GM23338 (cell line): ENCODE measurements around the gene LAMC2. TPM values are rescaled to one million over a fixed set of nuclear protein-coding genes. Genes with fewer than 3 reads are reported as not detected.

Experiments
- ATAC-seq: fragments of 200-7000 bp; cut with Tn5 transposase; 3 replicates; pipeline ENCODE4 v1.9.1; 2020
- DNase-seq: peaks from one replicate; pipeline ENCODE4 v3.0.0-alpha.2; 2015; ENCODE audit warnings: low spot score
- H2AFZ ChIP-seq: fragments of 200-600 bp; sonication (generic); 2 replicates; pipeline ENCODE4 v1.8.0; 2016; ENCODE audit warnings: antibody characterized with exemption, mild to moderate bottlenecking, moderate library complexity
- H3F3A ChIP-seq: fragments of 200-600 bp; sonication (generic); replicated peaks from 2 replicates; pipeline ENCODE4 v1.8.0; 2017; ENCODE audit warnings: antibody characterized with exemption, mixed run types, low read depth
- H3K27ac ChIP-seq: fragments of 200-600 bp; sonication (generic); 2 replicates; pipeline ENCODE4 v1.6.1; 2016; ENCODE audit warnings: low read depth
- H3K27me3 ChIP-seq: fragments of 200-600 bp; sonication (generic); 2 replicates; pipeline ENCODE4 v1.8.0; 2016; ENCODE audit warnings: mild to moderate bottlenecking, mixed run types, moderate library complexity; ENCODE audit not compliant: insufficient read depth
- H3K36me3 ChIP-seq: fragments of 200-600 bp; sonication (generic); 2 replicates; pipeline ENCODE4 v1.8.0; 2016; ENCODE audit warnings: mild to moderate bottlenecking; ENCODE audit not compliant: insufficient read depth
- H3K4me1 ChIP-seq: fragments of 200-600 bp; sonication (generic); 2 replicates; pipeline ENCODE4 v1.8.0; 2016; ENCODE audit warnings: mild to moderate bottlenecking, moderate library complexity; ENCODE audit not compliant: insufficient read depth
- H3K4me2 ChIP-seq: fragments of 200-600 bp; sonication (generic); 2 replicates; pipeline ENCODE4 v1.7.1; 2017; ENCODE audit warnings: mixed run types
- H3K4me3 ChIP-seq: fragments of 200-600 bp; sonication (generic); 2 replicates; pipeline ENCODE4 v1.6.1; 2016; ENCODE audit warnings: mixed run types
- H3K79me2 ChIP-seq: fragments of 200-600 bp; sonication (generic); replicated peaks from 2 replicates; pipeline ENCODE4 v1.8.0; 2017; ENCODE audit warnings: mild to moderate bottlenecking; ENCODE audit not compliant: insufficient read depth
- H3K9me2 ChIP-seq: fragments of 200-600 bp; sonication (generic); 2 replicates; pipeline ENCODE4 v1.8.0; 2017; ENCODE audit not compliant: insufficient read depth
- H4K20me1 ChIP-seq: fragments of 200-600 bp; sonication (generic); replicated peaks from 2 replicates; pipeline ENCODE4 v1.8.0; 2017; ENCODE audit warnings: mild to moderate bottlenecking; ENCODE audit not compliant: insufficient read depth
- H3K27ac Mint-ChIP-seq: 2 replicates; pipeline ENCODE4 v1.8.0; 2020; ENCODE audit warnings: inconsistent platforms, mild to moderate bottlenecking, moderate library complexity, mixed read lengths
- H3K27me3 Mint-ChIP-seq: 3 replicates; pipeline ENCODE4 v1.8.0; 2022; ENCODE audit warnings: low read depth, mild to moderate bottlenecking, moderate library complexity, mixed read lengths, inconsistent platforms; ENCODE audit not compliant: insufficient read depth, poor library complexity
- H3K36me3 Mint-ChIP-seq: 3 replicates; pipeline ENCODE4 v1.8.0; 2021; ENCODE audit warnings: low read depth, mild to moderate bottlenecking, inconsistent platforms, moderate library complexity, mixed read lengths
- H3K4me1 Mint-ChIP-seq: 3 replicates; pipeline ENCODE4 v1.8.0; 2020; ENCODE audit warnings: mild to moderate bottlenecking, inconsistent platforms, mixed read lengths
- H3K4me3 Mint-ChIP-seq: 3 replicates; pipeline ENCODE4 v1.8.0; 2021; ENCODE audit warnings: moderate library complexity, mild to moderate bottlenecking, inconsistent platforms, mixed read lengths
- H3K9me3 Mint-ChIP-seq: 3 replicates; pipeline ENCODE4 v1.8.0; 2020; ENCODE audit warnings: moderate library complexity, mild to moderate bottlenecking, inconsistent platforms, mixed read lengths
- CREB1 ChIP-seq: fragments of 250-450 bp; sonication (Bioruptor Pico); IDR thresholded peaks from 2 replicates; pipeline ENCODE4 v1.5.0; 2020; ENCODE audit warnings: low read depth, mild to moderate bottlenecking, moderate library complexity
- EZH2 ChIP-seq: fragments of 200-600 bp; sonication (generic); IDR thresholded peaks from one replicate; pipeline ENCODE4 v1.8.0; 2017; ENCODE audit warnings: antibody characterized with exemption, mild to moderate bottlenecking, low read depth; ENCODE audit not compliant: unreplicated experiment
- EZH2phosphoT487 ChIP-seq: fragments of 200-600 bp; sonication (generic); IDR thresholded peaks from one replicate; pipeline ENCODE4 v1.8.1; 2018; ENCODE audit warnings: antibody characterized with exemption; ENCODE audit not compliant: unreplicated experiment
- JUNB ChIP-seq: IDR thresholded peaks from one replicate; pipeline ENCODE4 v1.6.1; 2016; ENCODE audit warnings: antibody characterized with exemption; ENCODE audit not compliant: unreplicated experiment
- NANOG ChIP-seq: IDR thresholded peaks from 2 replicates; pipeline ENCODE4 v1.6.1; 2016; ENCODE audit warnings: antibody characterized with exemption, borderline replicate concordance
- POLR2AphosphoS5 ChIP-seq: IDR thresholded peaks from 2 replicates; pipeline ENCODE4 v1.6.1; 2016; ENCODE audit warnings: antibody characterized with exemption, low read depth
- STAT1 ChIP-seq: IDR thresholded peaks from one replicate; pipeline ENCODE4 v1.6.1; 2016; ENCODE audit warnings: antibody characterized with exemption; ENCODE audit not compliant: unreplicated experiment
- ZNF114 ChIP-seq: fragments of 250-450 bp; sonication (Bioruptor Pico); IDR thresholded peaks from 2 replicates; pipeline ENCODE4 v1.5.0; 2020; ENCODE audit warnings: mild to moderate bottlenecking, moderate library complexity
- ZNF331 ChIP-seq: fragments of 250-450 bp; sonication (Bioruptor Pico); IDR thresholded peaks from 2 replicates; pipeline ENCODE4 v1.5.0; 2020; ENCODE audit warnings: low read depth, mild to moderate bottlenecking, moderate library complexity
- polyA plus RNA-seq: library from polyadenylated mRNA; unstranded; fragments of >200 nt; fragmentation: Nextera tagmentation; extraction: Ambion mirVana; gene quantifications from 2 replicates; pipeline ENCODE4 v1.2.1, GENCODE V29; 2016
- total RNA-seq: library from RNA; depleted of rRNA; stranded (reverse); fragments of >200 nt; shearing (Covaris generic); gene quantifications from 2 replicates; pipeline ENCODE4 v1.2.3, GENCODE V29; 2014
- TF ChIP-seq, protein P1 (sequence below): fragments of 250-450 bp; sonication (Bioruptor Pico); IDR thresholded peaks from 2 replicates; pipeline ENCODE4 v1.5.0; 2020; ENCODE audit warnings: mild to moderate bottlenecking, moderate library complexity
- TF ChIP-seq, protein P2 (sequence below), 2 experiments: fragments of 200-600 bp in 1 of 2; sonication (generic) in 1 of 2; conservative IDR thresholded peaks; 2 replicates each; pipeline versions ENCODE4 v1.5.1 to v1.6.1; 2016 to 2017; ENCODE audit warnings: antibody characterized with exemption in 2 of 2, low read depth in 2 of 2, mild to moderate bottlenecking in 2 of 2, moderate library complexity in 1 of 2
- TF ChIP-seq, protein P3 (sequence below): IDR thresholded peaks from 2 replicates; pipeline ENCODE4 v1.6.1; 2016; ENCODE audit warnings: antibody characterized with exemption
- TF ChIP-seq, protein P4 (sequence below): IDR thresholded peaks from one replicate; pipeline ENCODE4 v1.6.1; 2018; ENCODE audit warnings: antibody characterized with exemption; ENCODE audit not compliant: unreplicated experiment

LAMC2 gene
- total and polyA plus RNA-seq, 2 experiments from 2014 or later: 4.3 to 19.5 TPM

DNA sequence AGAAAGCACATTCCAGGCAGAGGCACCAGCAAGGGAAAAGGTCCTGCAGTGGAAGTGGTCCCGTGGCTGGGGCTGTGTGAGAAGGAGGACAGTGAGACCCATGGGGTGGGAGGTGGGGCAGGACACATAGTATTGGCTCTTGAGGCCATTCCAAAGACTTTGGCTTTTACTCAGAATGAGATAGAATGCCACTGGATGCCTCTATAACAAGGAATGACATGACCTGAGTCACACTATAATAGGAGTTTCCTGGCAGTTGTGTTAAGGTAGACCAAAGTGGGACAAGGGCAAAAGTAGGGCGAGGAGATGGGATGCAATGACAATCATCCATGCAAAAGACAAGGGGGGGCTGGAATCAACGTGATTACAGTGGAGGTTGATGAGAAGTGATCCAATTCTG is 24.7 kb upstream of the LAMC2 start (continued):
- TF ChIP-seq, protein P1, sequence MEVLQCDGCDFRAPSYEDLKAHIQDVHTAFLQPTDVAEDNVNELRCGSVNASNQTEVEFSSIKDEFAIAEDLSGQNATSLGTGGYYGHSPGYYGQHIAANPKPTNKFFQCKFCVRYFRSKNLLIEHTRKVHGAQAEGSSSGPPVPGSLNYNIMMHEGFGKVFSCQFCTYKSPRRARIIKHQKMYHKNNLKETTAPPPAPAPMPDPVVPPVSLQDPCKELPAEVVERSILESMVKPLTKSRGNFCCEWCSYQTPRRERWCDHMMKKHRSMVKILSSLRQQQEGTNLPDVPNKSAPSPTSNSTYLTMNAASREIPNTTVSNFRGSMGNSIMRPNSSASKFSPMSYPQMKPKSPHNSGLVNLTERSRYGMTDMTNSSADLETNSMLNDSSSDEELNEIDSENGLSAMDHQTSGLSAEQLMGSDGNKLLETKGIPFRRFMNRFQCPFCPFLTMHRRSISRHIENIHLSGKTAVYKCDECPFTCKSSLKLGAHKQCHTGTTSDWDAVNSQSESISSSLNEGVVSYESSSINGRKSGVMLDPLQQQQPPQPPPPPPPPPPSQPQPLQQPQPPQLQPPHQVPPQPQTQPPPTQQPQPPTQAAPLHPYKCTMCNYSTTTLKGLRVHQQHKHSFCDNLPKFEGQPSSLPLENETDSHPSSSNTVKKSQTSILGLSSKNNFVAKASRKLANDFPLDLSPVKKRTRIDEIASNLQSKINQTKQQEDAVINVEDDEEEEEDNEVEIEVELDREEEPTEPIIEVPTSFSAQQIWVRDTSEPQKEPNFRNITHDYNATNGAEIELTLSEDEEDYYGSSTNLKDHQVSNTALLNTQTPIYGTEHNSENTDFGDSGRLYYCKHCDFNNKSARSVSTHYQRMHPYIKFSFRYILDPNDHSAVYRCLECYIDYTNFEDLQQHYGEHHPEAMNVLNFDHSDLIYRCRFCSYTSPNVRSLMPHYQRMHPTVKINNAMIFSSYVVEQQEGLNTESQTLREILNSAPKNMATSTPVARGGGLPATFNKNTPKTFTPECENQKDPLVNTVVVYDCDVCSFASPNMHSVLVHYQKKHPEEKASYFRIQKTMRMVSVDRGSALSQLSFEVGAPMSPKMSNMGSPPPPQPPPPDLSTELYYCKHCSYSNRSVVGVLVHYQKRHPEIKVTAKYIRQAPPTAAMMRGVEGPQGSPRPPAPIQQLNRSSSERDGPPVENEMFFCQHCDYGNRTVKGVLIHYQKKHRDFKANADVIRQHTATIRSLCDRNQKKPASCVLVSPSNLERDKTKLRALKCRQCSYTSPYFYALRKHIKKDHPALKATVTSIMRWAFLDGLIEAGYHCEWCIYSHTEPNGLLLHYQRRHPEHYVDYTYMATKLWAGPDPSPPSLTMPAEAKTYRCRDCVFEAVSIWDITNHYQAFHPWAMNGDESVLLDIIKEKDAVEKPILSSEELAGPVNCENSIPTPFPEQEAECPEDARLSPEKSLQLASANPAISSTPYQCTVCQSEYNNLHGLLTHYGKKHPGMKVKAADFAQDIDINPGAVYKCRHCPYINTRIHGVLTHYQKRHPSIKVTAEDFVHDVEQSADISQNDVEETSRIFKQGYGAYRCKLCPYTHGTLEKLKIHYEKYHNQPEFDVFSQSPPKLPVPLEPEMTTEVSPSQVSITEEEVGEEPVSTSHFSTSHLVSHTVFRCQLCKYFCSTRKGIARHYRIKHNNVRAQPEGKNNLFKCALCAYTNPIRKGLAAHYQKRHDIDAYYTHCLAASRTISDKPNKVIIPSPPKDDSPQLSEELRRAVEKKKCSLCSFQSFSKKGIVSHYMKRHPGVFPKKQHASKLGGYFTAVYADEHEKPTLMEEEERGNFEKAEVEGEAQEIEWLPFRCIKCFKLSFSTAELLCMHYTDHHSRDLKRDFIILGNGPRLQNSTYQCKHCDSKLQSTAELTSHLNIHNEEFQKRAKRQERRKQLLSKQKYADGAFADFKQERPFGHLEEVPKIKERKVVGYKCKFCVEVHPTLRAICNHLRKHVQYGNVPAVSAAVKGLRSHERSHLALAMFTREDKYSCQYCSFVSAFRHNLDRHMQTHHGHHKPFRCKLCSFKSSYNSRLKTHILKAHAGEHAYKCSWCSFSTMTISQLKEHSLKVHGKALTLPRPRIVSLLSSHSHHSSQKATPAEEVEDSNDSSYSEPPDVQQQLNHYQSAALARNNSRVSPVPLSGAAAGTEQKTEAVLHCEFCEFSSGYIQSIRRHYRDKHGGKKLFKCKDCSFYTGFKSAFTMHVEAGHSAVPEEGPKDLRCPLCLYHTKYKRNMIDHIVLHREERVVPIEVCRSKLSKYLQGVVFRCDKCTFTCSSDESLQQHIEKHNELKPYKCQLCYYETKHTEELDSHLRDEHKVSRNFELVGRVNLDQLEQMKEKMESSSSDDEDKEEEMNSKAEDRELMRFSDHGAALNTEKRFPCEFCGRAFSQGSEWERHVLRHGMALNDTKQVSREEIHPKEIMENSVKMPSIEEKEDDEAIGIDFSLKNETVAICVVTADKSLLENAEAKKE: no peak
- TF ChIP-seq, protein P2, sequence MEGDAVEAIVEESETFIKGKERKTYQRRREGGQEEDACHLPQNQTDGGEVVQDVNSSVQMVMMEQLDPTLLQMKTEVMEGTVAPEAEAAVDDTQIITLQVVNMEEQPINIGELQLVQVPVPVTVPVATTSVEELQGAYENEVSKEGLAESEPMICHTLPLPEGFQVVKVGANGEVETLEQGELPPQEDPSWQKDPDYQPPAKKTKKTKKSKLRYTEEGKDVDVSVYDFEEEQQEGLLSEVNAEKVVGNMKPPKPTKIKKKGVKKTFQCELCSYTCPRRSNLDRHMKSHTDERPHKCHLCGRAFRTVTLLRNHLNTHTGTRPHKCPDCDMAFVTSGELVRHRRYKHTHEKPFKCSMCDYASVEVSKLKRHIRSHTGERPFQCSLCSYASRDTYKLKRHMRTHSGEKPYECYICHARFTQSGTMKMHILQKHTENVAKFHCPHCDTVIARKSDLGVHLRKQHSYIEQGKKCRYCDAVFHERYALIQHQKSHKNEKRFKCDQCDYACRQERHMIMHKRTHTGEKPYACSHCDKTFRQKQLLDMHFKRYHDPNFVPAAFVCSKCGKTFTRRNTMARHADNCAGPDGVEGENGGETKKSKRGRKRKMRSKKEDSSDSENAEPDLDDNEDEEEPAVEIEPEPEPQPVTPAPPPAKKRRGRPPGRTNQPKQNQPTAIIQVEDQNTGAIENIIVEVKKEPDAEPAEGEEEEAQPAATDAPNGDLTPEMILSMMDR (conservative IDR thresholded peaks at IDR 0.05; ENCODE audit: low read depth in 2 of 2): no peak
- no peak for TF ChIP-seq EZH2phosphoT487
- no peak for TF ChIP-seq POLR2AphosphoS5
- TF ChIP-seq ZNF331 (CRISPR knock-in tag): no peak
- no peak for TF ChIP-seq STAT1
- TF ChIP-seq ZNF114 (CRISPR knock-in tag): no peak

DNA sequence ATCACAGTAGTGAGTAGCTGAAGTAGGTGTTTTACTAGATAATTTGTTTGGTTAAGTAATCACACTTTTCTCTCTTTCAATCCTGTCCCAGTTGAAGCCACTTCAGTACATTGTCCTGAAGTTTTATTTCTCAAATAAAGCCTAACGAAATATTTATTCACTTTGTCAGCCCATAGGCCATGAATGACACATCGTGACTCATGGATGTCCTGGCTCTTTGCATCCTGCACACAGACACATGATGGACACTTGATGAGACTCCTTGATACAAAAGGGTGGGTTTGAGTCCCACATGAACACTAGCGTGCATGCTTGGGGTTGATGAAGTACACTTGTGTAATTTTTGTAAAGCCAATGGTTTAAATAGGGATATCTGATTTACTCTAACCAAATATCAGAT is 22.7 kb upstream of the LAMC2 start:
- Histone ChIP-seq H3K27me3 (no peaks in the 10 kb centered on the region), H2AFZ (no peak overlapping the region), H3F3A (no peaks in the 10 kb centered on the region), H3K4me1 (peaks cover 4% of the 10 kb centered on the region; the same call in 1 of the 2 replicates), H3K27ac (no peak overlapping the region), H3K4me3 (no peak overlapping the region), H3K36me3 (no peaks in the 10 kb centered on the region), H3K9me2 (peaks cover 10% of the 10 kb centered on the region; the same call in 1 of the 2 replicates), H3K4me2 (no peak overlapping the region), H4K20me1 (no peaks in the 10 kb centered on the region), H3K79me2 (no peaks in the 10 kb centered on the region)
- no peak overlapping the region for H3K4me3 Mint-ChIP-seq
- peaks cover 14% of the 10 kb centered on the region for H3K4me1 Mint-ChIP-seq
- DNase-seq (no peak), ATAC-seq (no peak)
- no peaks in the 10 kb centered on the region for H3K36me3 Mint-ChIP-seq
- no peaks in the 10 kb centered on the region for H3K9me3 Mint-ChIP-seq
- no peak overlapping the region for H3K27ac Mint-ChIP-seq
- peaks cover 2% of the 10 kb centered on the region for H3K27me3 Mint-ChIP-seq
- TF ChIP-seq ZNF114 (CRISPR knock-in tag) (no peak), NANOG (no peak), POLR2AphosphoS5 (no peak), STAT1 (no peak), CREB1 (CRISPR knock-in tag) (no peak), ZNF331 (CRISPR knock-in tag) (no peak), EZH2 (no peak), JUNB (no peak), EZH2phosphoT487 (no peak)
- TF ChIP-seq, protein P3, sequence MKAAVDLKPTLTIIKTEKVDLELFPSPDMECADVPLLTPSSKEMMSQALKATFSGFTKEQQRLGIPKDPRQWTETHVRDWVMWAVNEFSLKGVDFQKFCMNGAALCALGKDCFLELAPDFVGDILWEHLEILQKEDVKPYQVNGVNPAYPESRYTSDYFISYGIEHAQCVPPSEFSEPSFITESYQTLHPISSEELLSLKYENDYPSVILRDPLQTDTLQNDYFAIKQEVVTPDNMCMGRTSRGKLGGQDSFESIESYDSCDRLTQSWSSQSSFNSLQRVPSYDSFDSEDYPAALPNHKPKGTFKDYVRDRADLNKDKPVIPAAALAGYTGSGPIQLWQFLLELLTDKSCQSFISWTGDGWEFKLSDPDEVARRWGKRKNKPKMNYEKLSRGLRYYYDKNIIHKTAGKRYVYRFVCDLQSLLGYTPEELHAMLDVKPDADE: no peak
- TF ChIP-seq, protein P4, sequence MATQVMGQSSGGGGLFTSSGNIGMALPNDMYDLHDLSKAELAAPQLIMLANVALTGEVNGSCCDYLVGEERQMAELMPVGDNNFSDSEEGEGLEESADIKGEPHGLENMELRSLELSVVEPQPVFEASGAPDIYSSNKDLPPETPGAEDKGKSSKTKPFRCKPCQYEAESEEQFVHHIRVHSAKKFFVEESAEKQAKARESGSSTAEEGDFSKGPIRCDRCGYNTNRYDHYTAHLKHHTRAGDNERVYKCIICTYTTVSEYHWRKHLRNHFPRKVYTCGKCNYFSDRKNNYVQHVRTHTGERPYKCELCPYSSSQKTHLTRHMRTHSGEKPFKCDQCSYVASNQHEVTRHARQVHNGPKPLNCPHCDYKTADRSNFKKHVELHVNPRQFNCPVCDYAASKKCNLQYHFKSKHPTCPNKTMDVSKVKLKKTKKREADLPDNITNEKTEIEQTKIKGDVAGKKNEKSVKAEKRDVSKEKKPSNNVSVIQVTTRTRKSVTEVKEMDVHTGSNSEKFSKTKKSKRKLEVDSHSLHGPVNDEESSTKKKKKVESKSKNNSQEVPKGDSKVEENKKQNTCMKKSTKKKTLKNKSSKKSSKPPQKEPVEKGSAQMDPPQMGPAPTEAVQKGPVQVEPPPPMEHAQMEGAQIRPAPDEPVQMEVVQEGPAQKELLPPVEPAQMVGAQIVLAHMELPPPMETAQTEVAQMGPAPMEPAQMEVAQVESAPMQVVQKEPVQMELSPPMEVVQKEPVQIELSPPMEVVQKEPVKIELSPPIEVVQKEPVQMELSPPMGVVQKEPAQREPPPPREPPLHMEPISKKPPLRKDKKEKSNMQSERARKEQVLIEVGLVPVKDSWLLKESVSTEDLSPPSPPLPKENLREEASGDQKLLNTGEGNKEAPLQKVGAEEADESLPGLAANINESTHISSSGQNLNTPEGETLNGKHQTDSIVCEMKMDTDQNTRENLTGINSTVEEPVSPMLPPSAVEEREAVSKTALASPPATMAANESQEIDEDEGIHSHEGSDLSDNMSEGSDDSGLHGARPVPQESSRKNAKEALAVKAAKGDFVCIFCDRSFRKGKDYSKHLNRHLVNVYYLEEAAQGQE: no peak
